ENCODE measurements around the gene ENOSF1.

- TF ChIP-seq CTCF (IDR thresholded peaks at IDR 0.05) (no peak), POLR2A (IDR thresholded peaks at IDR 0.05) (no peak)
These were observed 2.7 kb downstream of the ENOSF1 start for GRCh38 chr18:709771-710170.

Measured in thyroid gland (tissue), 4 donors.